GDM1 (cell line): ENCODE results near the gene ADAM12.

Source experiments
- DNase-seq: peaks from one replicate; lab custom pipeline; 2025; lab: John Stamatoyannopoulos, UW

The ADAM12 gene

GRCh38 chr10:126314863-126315493 is 73.3 kb downstream of the ADAM12 start:
- DNase-seq = no peak

GRCh38 chr10:126312167-126312566 is 76.1 kb downstream of the ADAM12 start:
- no peak for DNase-seq

GRCh38 chr10:126309228-126309883 is 78.9 kb downstream of the ADAM12 start:
- no peak for DNase-seq

- DNase-seq = no peak
Measured at GRCh38 chr10:126302826-126303665, 85.2 kb downstream of the ADAM12 start.

GRCh38 chr10:126302476-126302756 is 85.9 kb downstream of the ADAM12 start:
- no peak for DNase-seq

GRCh38 chr10:126301701-126302475 is 86.4 kb downstream of the ADAM12 start:
- DNase-seq = no peak

GRCh38 chr10:126294451-126294850 is 93.8 kb downstream of the ADAM12 start:
- no peak for DNase-seq

- no peak for DNase-seq
Measured at GRCh38 chr10:126290232-126290631, 98.0 kb downstream of the ADAM12 start.

GRCh38 chr10:126288547-126289493 is 99.5 kb downstream of the ADAM12 start:
- DNase-seq = no peak

GRCh38 chr10:126286256-126286780 is 102.0 kb downstream of the ADAM12 start:
- DNase-seq = no peak

GRCh38 chr10:126283307-126283706 is 105.0 kb downstream of the ADAM12 start:
- no peak for DNase-seq

GRCh38 chr10:126278851-126279250 is 109.4 kb downstream of the ADAM12 start:
- DNase-seq = no peak

GRCh38 chr10:126277181-126277580 is 111.1 kb downstream of the ADAM12 start:
- DNase-seq = no peak

- DNase-seq = no peak
Measured at GRCh38 chr10:126272526-126272925, 115.8 kb downstream of the ADAM12 start.

GRCh38 chr10:126270111-126270510 is 118.2 kb downstream of the ADAM12 start:
- DNase-seq = no peak

GRCh38 chr10:126268013-126268920 is 120.0 kb downstream of the ADAM12 start:
- DNase-seq = no peak

- DNase-seq = no peak
Measured at GRCh38 chr10:126264102-126265018, 123.9 kb downstream of the ADAM12 start.

- no peak for DNase-seq
Measured at GRCh38 chr10:126263006-126263676, 125.1 kb downstream of the ADAM12 start.
